ENCODE measurements around the gene VPS39.

VPS39 gene

GRCh38 chr15:42138411-42138810 is 69.7 kb downstream of the VPS39 start:
- ChIA-PET CTCF (interaction anchor here (0.6 to 2.9 kb wide), 15 partner anchors 8 to 998 kb away, joined by 3 to 18 read pairs (median 5); no protein-coding TSS in a partner anchor), POLR2A (no interaction called here)
- Histone ChIP-seq H3K36me3 (ENCODE audit: control insufficient read depth in 2 of 2, insufficient read depth in 1 of 2, low read length in 2 of 2) (no peaks in the 10 kb centered on the region), H3K4me1 (ENCODE audit: control insufficient read depth, insufficient read depth, low read length) (no peaks in the 10 kb centered on the region), H3K4me3 (ENCODE audit: low read depth, low read length) (no peak overlapping the region), H3K9me3 (ENCODE audit: control insufficient read depth, insufficient read depth, low read depth, low read length) (no peaks in the 10 kb centered on the region), H3K27ac (ENCODE audit: extremely low read depth, low read depth, low read length) (no peak overlapping the region)
- TF ChIP-seq ZNF76 (tag by site-specific recombination; IDR thresholded peaks at IDR 0.05; ENCODE audit: borderline replicate concordance, low read depth) (no peak), ZNF513 (tag by site-specific recombination; IDR thresholded peaks at IDR 0.05) (no peak), ZNF16 (tag by site-specific recombination; IDR thresholded peaks at IDR 0.05; ENCODE audit: low read depth) (no peak), ZNF501 (tag by site-specific recombination; IDR thresholded peaks at IDR 0.05) (no peak), ZNF658 (tag by site-specific recombination; IDR thresholded peaks at IDR 0.05) (no peak), ZNF660 (tag by site-specific recombination; IDR thresholded peaks at IDR 0.05) (no peak), CTCF (tag by site-specific recombination; IDR thresholded peaks at IDR 0.05) (no peak), ZNF341 (tag by site-specific recombination; IDR thresholded peaks at IDR 0.05; ENCODE audit: low read depth) (no peak), ZNF146 (tag by site-specific recombination; IDR thresholded peaks at IDR 0.05) (no peak)
- TF ChIP-seq, protein P1, sequence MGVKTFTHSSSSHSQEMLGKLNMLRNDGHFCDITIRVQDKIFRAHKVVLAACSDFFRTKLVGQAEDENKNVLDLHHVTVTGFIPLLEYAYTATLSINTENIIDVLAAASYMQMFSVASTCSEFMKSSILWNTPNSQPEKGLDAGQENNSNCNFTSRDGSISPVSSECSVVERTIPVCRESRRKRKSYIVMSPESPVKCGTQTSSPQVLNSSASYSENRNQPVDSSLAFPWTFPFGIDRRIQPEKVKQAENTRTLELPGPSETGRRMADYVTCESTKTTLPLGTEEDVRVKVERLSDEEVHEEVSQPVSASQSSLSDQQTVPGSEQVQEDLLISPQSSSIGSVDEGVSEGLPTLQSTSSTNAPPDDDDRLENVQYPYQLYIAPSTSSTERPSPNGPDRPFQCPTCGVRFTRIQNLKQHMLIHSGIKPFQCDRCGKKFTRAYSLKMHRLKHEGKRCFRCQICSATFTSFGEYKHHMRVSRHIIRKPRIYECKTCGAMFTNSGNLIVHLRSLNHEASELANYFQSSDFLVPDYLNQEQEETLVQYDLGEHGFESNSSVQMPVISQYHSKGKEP (tag by site-specific recombination; IDR thresholded peaks at IDR 0.05) = no peak
- TF ChIP-seq, protein P2, sequence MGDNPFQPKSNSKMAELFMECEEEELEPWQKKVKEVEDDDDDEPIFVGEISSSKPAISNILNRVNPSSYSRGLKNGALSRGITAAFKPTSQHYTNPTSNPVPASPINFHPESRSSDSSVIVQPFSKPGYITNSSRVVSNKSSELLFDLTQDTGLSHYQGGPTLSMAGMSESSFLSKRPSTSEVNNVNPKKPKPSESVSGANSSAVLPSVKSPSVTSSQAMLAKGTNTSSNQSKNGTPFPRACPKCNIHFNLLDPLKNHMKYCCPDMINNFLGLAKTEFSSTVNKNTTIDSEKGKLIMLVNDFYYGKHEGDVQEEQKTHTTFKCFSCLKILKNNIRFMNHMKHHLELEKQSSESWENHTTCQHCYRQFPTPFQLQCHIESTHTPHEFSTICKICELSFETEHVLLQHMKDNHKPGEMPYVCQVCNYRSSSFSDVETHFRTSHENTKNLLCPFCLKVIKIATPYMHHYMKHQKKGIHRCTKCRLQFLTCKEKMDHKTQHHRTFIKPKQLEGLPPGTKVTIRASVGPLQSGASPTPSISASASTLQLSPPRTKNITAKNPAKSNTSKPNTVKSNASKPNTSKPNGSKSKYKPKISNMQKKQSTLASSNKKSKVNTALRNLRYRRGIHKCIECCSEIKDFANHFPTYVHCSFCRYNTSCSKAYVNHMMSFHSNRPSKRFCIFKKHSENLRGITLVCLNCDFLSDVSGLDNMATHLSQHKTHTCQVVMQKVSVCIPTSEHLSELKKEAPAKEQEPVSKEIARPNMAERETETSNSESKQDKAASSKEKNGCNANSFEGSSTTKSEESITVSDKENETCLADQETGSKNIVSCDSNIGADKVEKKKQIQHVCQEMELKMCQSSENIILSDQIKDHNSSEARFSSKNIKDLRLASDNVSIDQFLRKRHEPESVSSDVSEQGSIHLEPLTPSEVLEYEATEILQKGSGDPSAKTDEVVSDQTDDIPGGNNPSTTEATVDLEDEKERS (tag by site-specific recombination; IDR thresholded peaks at IDR 0.05) = no peak
- TF ChIP-seq, protein P3, sequence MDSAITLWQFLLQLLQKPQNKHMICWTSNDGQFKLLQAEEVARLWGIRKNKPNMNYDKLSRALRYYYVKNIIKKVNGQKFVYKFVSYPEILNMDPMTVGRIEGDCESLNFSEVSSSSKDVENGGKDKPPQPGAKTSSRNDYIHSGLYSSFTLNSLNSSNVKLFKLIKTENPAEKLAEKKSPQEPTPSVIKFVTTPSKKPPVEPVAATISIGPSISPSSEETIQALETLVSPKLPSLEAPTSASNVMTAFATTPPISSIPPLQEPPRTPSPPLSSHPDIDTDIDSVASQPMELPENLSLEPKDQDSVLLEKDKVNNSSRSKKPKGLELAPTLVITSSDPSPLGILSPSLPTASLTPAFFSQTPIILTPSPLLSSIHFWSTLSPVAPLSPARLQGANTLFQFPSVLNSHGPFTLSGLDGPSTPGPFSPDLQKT (IDR thresholded peaks at IDR 0.05; ENCODE audit: borderline replicate concordance, low read depth, low read length) = no peak

GRCh38 chr15:42137461-42138261 is 70.4 kb downstream of the VPS39 start:
- Histone ChIP-seq H3K36me3 (ENCODE audit: control insufficient read depth in 2 of 2, insufficient read depth in 1 of 2, low read length in 2 of 2) (no peaks in the 10 kb centered on the region), H3K9me3 (ENCODE audit: control insufficient read depth, insufficient read depth, low read depth, low read length) (no peaks in the 10 kb centered on the region), H3K4me1 (ENCODE audit: control insufficient read depth, insufficient read depth, low read length) (no peaks in the 10 kb centered on the region), H3K4me3 (ENCODE audit: low read depth, low read length) (no peak overlapping the region), H3K27ac (ENCODE audit: extremely low read depth, low read depth, low read length) (no peak overlapping the region)
- ChIA-PET CTCF (interaction anchor here (0.6 to 2.9 kb wide), 22 partner anchors 9 to 999 kb away, joined by 3 to 18 read pairs (median 4); partner anchors contain the start of gene PLA2G4F), POLR2A (no interaction called here)
- TF ChIP-seq ZNF148 (tag by site-specific recombination; IDR thresholded peaks at IDR 0.05; ENCODE audit: borderline replicate concordance) (no peak), ZNF366 (tag by site-specific recombination; conservative IDR thresholded peaks at IDR 0.05) (0 out of 2 replicates have a peak, but pooled peaks have one; percentile 30), PRDM1 (tag by site-specific recombination; IDR thresholded peaks at IDR 0.05) (0 out of 2 replicates have a peak, but pooled peaks have one; percentile 11), ZNF654 (tag by site-specific recombination; IDR thresholded peaks at IDR 0.05; ENCODE audit: low read depth) (peak; percentile 67)
